HG03520 (cell line): ENCODE measurements around the gene IQGAP3.
"Not testable (repeated sequence)": the region's sequence is repeated elsewhere in the genome, so short reads cannot be mapped to it uniquely, and the experiment has no call there.

ENCODE experiments used
- ATAC-seq: cut with Tn5 transposase; IDR thresholded peaks from one replicate; pipeline ENCODE4 v1.9.1; 2021; ENCODE audit warnings: mild to moderate bottlenecking, moderate library complexity; ENCODE audit not compliant: unreplicated experiment

Gene IQGAP3

DNA sequence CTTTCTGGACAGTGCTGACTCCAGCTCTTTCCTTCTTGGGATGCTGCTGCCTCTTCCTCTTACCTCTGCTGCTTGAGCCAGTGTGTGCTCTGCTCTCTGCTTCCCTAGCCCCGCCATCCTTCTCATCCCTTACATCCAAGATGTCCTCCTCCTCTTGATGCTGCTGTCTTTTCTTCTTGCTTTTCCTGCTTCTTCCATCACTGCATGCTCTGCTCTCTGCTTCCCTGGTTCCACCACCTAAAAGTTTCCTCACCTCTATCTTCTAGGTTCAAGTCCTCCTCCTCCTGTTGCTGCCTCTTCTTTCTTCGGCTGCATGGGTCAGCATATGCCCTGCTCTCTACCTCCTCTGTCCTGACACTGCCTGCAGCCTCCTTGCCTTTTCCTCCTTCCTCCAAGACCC lies 22.7 kb upstream of the IQGAP3 start:
- no peak for ATAC-seq

DNA sequence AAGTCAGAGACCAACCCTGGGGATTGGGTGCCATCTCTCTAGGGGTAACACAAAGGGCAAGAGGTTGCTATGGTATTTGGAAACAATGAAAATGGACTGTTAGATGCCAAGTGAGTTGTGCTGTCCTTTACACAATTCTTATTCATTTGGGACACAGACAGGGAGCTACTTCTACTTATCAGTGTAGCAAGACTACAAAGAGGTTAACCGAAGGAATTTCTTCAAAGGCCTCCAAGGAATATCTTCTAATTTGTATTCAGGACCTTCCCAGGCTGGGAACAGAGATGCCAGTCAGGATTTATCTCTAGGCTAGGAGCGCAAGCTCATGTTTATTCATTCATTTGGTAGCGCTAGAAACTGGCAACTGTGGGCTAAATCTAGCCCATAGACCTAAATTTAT lies 21.8 kb upstream of the IQGAP3 start:
- ATAC-seq = no peak

DNA sequence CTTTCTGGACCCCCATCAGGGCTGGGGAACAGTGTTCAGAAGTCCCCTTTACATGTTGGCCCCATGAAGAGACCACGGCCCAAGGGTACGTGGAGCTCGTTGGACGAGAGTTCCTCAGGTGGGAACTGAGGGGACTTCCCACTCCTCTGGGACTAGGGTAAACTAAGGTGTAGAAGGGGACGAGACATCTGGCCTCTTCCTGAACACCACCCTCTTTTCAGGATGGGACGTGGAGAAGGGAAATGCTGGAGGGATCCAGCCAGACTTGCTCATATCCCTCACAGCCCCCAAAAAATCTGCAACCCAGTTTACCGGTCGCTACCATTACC lies 21.3 kb upstream of the IQGAP3 start:
- no peak for ATAC-seq

DNA sequence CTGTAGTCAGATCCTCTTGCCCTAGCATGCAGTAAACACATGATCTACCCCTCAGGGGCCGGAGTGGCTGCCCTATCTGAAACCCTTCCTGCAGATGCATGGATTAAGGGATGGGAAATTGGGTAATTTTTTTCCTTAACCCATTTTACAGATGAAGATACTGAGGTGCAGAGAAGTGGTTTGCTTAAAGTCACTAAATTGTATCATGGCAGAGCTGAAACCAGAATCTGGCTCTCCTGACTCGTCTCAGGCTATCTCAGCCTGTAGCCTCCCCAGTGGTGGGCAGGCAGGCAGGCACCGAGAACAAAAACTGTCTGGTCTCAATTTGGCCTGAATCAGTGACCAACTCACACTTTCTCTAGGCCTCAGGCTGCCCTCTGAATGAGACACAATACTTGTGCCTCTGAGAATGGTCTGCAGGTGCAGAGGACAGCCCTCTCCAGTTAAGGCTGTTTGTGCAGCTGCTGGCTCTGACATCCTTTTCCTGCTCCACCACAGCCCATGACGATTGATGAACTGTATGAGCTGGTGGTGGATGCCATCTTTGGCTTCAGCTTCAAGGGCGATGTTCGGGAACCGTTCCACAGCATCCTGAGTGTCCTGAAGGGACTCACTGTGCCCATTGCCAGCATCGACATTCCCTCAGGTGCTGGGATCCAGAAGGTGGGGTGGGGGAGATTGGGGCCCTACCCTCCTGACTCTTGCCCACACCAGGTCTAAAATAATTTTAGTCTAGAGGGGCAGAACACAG lies 20.7 kb upstream of the IQGAP3 start:
- ATAC-seq = no peak

DNA sequence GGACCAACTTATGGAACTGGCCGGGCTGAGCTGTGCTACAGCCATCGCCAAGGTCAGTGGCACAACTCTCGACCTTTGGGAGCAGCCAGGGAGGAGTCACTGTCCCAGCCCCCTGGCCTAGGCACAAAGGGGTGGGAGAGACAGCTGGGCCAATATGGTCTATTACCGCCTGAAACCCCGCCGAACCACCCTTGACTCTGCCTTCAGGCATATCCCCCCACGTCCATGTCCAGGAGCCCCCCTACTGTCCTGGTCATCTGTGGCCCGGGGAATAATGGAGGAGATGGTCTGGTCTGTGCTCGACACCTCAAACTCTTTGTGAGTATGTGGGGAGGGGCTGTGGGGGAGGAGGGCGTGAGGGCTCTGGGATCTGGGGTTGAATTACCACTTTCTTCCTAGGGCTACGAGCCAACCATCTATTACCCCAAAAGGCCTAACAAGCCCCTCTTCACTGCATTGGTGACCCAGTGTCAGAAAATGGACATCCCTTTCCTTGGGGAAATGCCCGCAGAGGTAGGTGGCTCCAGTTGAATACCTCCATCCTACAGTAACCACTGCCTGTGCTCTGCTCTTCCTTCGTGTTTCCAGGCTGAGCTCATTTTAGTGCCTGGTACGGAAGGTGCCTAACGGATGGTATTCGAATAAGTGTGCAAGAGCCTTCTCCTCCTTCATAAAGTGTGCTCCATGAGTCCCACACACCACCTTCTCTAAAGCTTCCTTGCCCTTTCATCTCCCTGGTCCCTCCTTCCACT lies 20.0 kb upstream of the IQGAP3 start:
- ATAC-seq = no peak

DNA sequence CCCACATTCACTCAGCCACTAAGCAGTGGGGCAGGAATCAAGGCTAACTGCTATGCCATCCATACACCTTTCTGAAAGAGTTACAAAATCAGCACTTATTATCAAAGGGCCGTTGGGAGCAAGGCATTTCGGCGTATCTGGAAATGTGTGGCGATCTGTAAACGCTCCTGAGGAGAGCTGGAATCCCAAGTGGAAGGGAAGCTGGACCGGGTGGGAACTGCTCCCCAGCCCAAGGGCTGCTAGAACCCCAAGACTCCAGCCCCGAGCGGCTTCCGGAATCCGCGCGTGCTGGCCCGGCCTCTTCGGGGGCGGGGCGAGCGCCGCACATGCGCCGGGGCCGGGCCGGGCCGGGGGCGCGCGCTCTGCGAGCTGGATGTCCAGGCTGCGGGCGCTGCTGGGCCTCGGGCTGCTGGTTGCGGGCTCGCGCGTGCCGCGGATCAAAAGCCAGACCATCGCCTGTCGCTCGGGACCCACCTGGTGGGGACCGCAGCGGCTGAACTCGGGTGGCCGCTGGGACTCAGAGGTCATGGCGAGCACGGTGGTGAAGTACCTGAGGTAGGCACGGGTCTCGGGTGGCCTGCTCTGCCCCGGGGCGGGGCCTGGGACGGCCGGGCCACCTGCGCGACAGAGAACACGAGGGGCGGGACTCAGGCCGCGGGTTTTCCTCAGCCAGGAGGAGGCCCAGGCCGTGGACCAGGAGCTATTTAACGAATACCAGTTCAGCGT lies 19.2 kb upstream of the IQGAP3 start, which contains the start of gene NAXE:
NAXE (plus strand) TSS at position 345 of the 726 bp plus-strand sequence; CDS start at position 374, 29 bp downstream.
- ATAC-seq = peak; percentile 81

DNA sequence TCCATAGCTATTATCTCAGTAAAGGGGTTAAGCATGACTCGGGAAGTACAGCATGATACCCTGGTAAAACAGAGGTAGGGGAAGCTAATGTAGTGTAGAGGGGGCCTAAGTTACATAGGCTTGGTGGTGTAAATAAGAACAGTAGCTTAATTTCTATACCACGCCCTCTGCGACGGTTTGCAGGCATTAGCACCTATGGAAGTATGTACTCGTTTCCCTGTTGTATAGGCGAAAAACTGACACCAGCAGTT lies 18.7 kb upstream of the IQGAP3 start:
- ATAC-seq = peak; percentile 13

DNA sequence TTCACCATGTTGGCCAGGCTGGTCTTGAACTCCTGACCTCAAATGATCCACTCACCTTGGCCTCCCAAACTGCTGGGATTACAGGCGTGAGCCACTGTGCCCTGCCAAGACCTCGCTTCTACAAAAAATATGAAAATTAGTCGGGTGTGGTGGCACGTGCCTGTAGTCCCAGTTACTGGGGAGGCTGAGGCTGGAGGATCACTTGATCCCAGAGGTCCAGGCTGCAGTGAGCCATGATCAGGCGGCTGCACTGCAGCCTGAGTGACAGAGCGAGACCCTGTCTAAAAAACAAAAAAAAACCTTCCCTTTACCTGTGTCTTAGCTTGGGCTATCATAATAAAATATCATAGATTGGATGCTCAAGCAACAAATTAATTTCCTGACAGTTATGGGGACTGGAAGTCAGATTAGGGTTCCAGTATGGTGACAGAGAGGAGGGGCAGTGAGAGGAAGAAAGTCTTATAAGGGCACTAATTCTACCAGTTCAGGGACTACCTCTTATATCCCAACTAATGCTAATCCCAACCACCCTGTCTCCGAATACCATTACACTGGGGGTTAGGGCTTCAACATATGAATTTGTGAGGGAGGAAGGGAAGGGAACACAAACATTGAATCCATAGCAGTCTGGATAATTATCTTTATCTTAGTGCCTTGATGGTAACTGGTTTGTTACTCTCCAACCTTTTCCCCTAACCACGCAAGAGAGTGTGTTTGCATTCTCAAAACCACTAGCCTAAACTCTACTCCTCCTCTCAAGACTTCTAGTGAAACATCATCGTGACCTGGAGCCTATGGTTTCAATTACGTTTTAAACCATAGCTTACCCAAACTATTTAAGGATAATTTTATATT lies 18.2 kb upstream of the IQGAP3 start:
- ATAC-seq = no peak

DNA sequence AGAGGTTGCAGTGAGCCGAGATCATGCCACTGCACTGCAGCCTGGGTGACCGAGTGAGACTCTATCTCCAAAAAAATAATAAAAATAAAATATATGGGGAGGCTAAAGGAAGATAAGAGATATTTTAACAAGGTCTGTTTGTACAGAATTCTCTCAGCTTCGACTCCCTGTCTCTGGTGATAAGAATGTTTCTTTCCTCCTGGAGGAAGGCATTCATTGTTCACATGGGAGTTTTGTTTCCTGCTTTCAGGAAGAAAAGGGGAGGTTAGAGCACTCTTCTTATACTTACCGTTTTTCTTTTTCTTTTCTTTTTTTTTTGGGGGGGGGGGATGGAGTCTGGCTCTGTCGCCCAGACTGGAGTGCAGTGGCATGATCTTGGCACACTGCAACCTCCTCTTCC lies 17.2 kb upstream of the IQGAP3 start:
- no peak for ATAC-seq

DNA sequence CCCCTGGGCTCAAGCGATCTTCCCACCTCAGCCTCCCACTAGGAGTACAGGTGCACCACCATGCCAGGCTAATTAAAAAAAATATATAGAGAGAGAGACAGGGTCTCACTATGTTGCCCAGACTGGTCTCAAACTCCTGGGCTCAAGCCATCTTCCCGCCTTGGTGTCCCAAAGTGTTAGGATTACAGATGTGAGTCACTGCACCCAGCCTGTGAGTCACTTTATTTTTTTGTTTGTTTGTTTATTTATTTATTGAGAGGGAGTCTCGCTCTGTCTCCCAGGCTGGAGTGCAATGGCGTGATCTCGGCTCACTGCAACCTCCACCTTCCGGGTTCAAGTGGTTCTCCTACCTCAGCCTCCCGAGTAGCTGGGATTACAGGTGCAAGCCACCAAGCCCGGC lies 15.6 kb upstream of the IQGAP3 start:
- not testable (repeated sequence) for ATAC-seq

DNA sequence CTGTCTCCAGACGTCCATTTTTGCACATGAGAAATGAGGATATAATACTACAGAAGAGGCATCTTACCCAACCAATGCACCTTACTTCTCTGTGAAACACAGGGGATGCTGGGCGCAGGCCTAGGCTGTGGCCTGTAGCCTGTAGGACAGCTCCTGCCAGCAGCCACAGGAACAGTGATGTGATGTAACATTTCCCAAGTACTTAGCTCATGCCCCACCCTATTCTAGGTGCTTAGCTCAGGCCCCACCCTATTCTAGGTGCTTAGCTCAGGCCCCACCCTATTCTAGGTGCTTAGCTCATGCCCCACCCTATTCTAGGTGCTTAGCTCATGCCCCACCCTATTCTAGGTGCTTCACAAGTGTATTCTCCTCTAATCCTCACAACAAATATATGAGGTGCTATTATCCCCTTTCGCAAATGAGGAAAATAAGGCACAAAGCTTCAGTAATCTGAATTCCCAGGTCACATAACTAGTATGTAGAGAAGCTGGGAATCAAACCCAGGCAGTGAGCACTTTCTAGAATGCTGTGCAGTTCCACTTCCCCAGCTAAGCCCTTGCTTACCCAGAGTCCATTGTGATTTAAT lies 14.6 kb upstream of the IQGAP3 start:
- ATAC-seq = no peak

DNA sequence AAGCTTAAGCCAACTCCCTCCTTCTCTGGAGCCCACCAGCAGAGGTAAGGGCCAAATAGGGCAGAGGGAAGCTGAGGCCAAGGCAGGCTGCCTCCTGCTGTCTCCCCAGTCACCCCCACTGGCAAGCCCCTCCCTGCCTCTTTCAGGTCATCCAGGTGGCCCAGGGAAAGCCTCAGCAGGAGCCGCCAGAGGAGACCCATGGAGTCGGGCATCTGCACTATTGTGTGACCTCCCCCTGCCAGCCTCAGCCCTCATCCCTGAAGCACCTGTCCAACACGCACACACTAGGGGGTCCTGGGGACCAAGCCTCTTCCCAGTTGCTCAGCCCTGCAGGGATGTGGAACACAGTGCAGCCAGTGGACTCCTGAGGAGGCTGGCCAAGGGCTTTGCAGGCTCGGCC lies 14.0 kb upstream of the IQGAP3 start:
- ATAC-seq = no peak

DNA sequence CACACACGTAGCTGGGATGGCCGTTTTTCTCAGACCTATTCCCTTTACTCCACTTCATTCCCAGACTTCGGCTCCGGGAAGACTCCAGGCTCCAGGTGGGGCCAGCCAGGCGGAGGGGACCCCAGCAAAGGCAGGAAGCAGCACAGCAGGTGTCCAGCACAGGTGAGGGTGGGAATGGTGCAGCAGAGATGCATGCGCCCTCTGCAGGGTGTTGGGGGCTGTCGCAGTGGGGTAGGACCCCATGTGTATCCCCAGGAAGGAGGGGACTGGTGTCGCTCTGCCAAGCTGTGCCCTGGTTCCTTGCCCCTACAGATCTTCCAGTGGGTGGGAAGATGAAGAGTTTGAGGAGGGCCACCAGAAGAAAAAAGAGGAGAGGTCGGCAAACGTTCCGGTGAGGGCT lies 12.4 kb upstream of the IQGAP3 start:
- no peak for ATAC-seq

DNA sequence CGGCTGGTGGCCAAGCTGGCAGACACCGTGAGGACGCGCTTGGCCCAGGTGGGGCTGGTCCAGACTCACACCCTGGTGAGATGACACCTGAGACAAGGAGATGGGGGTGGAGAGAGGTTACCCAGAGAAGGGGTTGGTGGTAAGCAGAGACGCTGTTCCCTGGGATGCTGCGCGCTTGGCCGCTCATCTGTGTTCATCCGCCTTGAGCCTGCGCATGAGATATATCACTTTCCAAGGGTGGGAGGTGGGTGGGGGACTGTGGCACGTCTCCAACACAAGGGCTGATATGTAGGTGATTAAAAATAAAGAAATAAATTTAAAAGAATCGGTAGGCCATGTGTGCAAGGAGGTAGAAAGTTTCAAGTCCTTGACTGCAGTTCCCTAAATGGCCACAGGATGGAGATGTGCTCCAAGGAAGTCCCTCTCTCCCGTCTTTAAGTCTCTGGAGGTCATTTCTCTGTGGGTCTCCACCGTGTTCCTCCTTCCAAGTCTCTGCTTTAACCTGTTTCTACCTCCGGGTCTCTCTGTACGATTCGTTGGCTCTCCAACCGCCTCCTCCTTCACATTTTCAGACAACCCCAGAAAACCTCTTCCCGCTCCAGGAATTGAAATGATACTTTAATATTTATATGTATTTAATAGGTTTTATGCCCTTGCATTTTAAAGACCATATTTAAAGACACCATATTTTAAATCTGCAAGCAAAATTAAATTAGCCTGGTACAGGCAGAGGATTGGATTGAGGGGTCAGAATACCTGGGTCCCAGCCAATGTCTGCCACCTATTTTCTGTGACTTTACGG lies 11.7 kb upstream of the IQGAP3 start:
- ATAC-seq = no peak

DNA sequence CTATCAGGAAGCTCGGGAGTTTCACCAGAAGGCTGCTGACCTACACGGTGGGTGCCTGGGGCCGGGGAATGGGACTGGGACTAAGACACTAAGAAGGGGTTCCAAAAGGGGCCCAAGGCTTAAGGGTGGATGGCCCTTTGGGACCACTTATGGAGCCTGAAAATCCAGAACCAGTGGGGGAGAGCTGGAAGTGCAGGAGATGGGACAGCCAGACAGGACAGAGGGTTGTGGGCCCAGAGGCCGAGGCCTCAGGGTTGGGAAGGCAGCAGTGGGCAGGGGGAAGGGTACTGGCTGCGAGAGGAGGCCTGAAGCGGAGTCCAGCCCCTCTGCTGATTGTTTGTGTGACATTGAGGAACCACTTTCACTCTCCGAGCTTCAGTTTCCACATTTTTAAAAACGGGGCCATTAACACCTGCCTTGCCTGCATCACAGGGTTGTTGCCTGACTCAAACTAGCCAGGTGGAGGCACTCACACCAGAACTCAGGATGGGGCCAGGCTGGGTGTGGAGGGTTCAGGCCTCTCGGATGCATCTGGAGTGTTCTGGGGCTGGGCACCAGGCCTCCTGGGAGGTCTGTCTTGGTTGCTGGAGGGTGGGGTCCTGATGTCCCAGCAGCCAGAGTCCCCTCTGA lies 10.1 kb upstream of the IQGAP3 start:
- ATAC-seq = no peak

DNA sequence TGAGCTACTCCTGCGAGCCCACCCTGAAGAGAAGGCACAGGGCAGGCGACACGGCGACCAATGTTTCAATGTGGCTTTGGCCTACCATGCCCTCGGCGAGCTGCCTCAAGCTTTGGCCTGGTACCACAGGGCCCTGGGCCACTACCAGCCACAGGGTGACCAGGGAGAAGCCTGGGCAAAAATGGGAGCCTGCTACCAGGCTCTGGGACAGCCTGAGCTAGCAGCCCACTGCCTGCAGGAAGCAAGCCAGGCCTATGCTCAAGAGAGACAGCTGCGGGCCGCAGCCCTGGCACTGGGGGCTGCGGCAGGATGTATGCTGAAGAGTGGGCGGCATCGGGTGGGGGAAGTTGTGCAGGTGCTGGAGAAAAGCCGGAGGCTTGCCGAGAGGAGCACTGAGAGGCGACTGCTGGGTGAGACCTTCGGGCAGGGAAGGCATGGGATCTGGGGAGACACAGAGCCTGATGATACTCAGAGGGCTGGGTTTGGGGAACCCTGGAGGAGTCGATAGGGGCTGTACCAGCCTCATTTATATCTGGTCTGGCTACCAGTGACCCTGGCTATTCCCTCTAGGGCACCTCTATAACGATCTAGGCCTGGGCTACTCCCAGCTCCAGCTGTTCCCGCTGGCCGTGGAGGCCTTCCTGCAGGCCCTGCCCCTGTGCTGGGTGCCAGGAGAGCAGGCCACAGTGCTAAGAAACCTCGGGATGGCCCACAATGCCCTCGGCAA lies 9.5 kb upstream of the IQGAP3 start:
- no peak for ATAC-seq

DNA sequence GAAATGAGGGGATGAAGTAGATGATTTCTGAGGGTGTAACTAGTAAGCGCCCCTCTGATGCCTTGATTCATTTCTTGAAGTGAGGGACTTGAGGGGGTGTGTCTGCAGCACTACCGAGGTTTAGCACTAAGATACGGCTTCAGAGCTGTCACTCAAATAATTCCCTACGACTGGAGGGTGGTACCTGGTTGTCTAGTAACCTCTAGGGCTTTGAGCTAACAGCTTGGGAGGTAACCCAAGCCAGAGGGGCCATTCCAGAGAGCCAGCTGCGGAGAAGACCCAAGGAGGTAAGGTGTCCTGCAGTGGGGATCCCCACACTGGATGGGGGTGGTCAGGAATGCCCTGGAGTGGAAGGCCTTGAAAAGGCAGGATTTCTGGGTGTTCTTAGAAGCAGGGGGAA lies 7.1 kb upstream of the IQGAP3 start, which contains the start of gene TTC24:
TTC24 (plus strand) TSS at position 252 of the 400 bp plus-strand sequence. CDS start 1,642 bp downstream, outside the sequence.
- ATAC-seq = no peak

DNA sequence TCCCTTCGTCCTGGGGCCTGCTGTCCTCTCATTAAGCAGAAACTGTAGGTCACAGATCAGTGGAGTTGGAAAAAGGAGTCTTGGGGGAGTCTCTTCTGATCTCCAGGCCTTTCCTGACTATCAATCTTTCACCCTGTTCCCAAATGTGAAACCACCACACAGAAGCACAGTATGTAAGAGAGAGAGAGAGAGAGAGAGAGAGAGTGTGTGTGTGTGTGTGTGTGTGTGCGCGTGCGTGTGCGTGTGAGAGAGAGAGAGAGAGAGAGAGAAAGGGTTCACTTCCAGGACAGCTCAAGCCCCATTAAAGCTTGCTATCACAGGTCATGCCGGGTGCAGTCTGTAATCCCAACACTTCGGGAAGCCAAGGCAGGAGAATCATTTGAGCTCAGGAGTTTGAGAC lies 5.7 kb upstream of the IQGAP3 start:
- no peak for ATAC-seq

DNA sequence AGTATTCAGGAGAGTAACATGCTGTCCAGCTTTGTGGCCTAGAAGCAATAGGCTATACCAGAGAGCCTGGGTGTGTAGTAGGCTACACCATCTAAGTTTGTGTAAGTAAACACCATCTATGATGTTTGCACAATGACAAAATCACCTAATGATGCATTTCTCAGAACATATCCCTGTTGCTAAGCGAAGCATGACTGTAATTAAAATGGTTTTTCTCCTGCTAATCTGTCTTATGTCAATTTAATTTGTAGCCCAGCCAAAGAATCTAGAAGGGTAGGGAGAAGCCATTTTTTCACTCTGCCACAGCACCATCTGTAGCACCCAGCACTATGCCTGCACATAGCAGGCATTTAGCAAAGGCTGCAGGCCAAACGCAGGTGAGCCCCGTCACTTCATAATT lies 5.2 kb upstream of the IQGAP3 start:
- no peak for ATAC-seq
